Lower leg skin (tissue), 4 donors: ENCODE measurements around the gene MAN1A2. TPM values are rescaled to one million over a fixed set of nuclear protein-coding genes. Genes with fewer than 3 reads are reported as not detected.
A peak's percentile ranks its signal among the peaks of the same experiment; 100 is the strongest.

Experiments
- DNase-seq, 2 donors: peaks; one replicate each; pipeline ENCODE4 v3.0.0-alpha.2; 2019; ENCODE audit warnings: low spot score in 2 of 2
- H3K4me3 ChIP-seq: fragments of 200-600 bp; sonication (generic); 2 replicates; pipeline ENCODE4 v1.5.1; 2017; ENCODE audit warnings: mild to moderate bottlenecking, low read depth; ENCODE audit not compliant: poor library complexity, severe bottlenecking
- POLR2A ChIP-seq, 2 donors: fragments of 450-650 bp; IDR thresholded peaks; one replicate each; pipeline ENCODE4 v1.6.1; 2016 to 2017; ENCODE audit warnings: antibody characterized with exemption in 2 of 2, mild to moderate bottlenecking in 1 of 2, moderate library complexity in 1 of 2
- WGBS, 2 donors: methylation state at CpG; one replicate each; pipeline ENCODE4 v1.1.5; 2018; 5-methylcytosine and 5-hydroxymethylcytosine counted together
- intact Hi-C: fragments of 100-400 bp; cut with DNase I; formaldehyde crosslinking; loops from one replicate; pipeline ENCODE4 v1.15.0; 2023; ENCODE audit warnings: low total_unique reads
- total RNA-seq, 4 donors: library from RNA; depleted of rRNA; stranded (reverse); fragments of >200 nt; gene quantifications; one replicate each; pipeline ENCODE4 v1.1.0, GENCODE V29; 2016
- TF ChIP-seq, protein P1 (sequence below), 3 donors: fragments of 450-650 bp; IDR thresholded peaks; one replicate each; pipeline ENCODE4 v1.5.1; 2016; ENCODE audit warnings: antibody characterized with exemption in 3 of 3, mild to moderate bottlenecking in 3 of 3, moderate library complexity in 2 of 3

Gene MAN1A2
- total RNA-seq, 4 donors from 2014 or later, result 19.9 to 34.5 (median 25.7) TPM

DNA sequence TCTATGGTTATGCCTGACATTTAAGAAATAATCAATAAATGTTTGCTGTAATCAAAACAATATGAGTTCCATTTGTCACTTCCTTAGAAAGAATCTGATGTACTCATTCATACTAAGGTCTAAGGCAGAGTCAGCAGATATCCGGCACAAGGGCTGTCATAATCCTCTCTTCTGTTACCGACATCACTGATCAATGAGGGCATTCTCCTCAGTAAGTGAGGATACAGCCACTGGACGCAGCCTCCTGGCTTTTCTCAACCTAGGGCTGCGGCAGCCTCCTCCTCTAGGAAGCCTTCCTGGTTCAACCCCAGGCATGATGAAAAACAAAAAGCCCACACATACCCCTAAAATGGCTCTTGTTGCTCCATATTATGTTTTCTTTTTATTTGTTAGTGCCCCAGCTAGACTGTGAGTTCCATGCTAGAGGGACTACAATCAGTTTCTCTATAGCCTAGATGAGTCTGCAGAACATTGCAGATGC lies 197.9 kb downstream of the MAN1A2 start:
- no peak overlapping the region for H3K4me3 ChIP-seq
- intact Hi-C loops, result no loop called here
- TF ChIP-seq, protein P1, sequence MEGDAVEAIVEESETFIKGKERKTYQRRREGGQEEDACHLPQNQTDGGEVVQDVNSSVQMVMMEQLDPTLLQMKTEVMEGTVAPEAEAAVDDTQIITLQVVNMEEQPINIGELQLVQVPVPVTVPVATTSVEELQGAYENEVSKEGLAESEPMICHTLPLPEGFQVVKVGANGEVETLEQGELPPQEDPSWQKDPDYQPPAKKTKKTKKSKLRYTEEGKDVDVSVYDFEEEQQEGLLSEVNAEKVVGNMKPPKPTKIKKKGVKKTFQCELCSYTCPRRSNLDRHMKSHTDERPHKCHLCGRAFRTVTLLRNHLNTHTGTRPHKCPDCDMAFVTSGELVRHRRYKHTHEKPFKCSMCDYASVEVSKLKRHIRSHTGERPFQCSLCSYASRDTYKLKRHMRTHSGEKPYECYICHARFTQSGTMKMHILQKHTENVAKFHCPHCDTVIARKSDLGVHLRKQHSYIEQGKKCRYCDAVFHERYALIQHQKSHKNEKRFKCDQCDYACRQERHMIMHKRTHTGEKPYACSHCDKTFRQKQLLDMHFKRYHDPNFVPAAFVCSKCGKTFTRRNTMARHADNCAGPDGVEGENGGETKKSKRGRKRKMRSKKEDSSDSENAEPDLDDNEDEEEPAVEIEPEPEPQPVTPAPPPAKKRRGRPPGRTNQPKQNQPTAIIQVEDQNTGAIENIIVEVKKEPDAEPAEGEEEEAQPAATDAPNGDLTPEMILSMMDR (IDR thresholded peaks at IDR 0.05), result no peak
- TF ChIP-seq POLR2A (IDR thresholded peaks at IDR 0.05), result no peak
- whole genome bisulfite sequencing, 2 donors, result 75 to 84% methylated on average over 4 of the region's 4 CpGs
- peak; percentile 5 to 25 for DNase-seq

DNA sequence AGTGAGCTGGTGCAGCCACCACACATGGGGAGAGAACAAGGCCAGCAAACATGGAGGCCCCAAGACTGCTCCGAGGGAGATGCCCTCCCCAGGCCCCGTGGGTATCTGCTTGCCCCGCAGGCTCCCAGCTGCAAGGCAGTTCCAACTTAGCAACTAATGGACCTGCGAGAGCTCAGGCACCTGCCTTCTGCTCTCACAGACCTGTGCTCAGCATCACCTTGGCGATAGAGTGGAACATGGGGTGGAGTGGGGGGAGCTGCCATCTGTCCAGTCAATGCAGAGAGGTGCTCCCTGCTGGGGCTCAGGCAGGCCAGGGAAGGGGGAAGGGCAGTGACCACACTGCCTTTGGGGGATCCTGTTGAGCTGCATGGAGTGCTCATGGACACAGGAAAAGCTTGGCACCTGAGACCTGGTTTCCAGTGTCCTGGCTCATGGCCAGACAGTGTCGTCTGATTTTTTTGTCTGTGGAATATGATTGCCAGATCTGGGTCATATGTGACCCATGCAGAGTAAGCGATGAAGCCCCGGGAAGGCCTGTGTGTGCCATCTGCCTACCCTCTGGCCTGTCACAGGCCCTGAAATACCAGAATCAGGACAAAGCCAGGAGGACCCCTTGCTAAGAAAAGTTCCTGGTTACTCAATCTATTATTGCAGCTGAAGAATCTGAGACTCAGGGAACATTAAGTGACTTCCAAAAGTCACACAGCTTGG lies 198.7 kb downstream of the MAN1A2 start:
- 84 to 88% methylated on average over 8 of the region's 8 CpGs for WGBS, 2 donors
- TF ChIP-seq, protein P1 (IDR thresholded peaks at IDR 0.05), result no peak
- no peak for TF ChIP-seq POLR2A (IDR thresholded peaks at IDR 0.05)
- DNase-seq, result peak; percentile 9 to 70
- intact Hi-C loops, result no loop called here
- no peak overlapping the region for H3K4me3 ChIP-seq

- WGBS, 2 donors, result 91 to 96% methylated on average over 3 of the region's 3 CpGs
- intact Hi-C loops, result no loop called here
- no peak overlapping the region for H3K4me3 ChIP-seq
- peak; percentile 9 to 18 for DNase-seq
- TF ChIP-seq, protein P1 (IDR thresholded peaks at IDR 0.05), result no peak
- TF ChIP-seq POLR2A (IDR thresholded peaks at IDR 0.05), result no peak
Measured at GRCh38 chr1:117566556-117566955, 199.3 kb downstream of the MAN1A2 start.

- no peak for TF ChIP-seq POLR2A (IDR thresholded peaks at IDR 0.05)
- TF ChIP-seq, protein P1 (IDR thresholded peaks at IDR 0.05), result no peak
- H3K4me3 ChIP-seq, result no peak overlapping the region
- intact Hi-C loops, result no loop called here
- WGBS, 2 donors, result 95 to 96% methylated on average over 10 of the region's 10 CpGs
- peak; percentile 8 to 70 for DNase-seq
Measured at GRCh38 chr1:117567435-117567834, 200.2 kb downstream of the MAN1A2 start.

GRCh38 chr1:117567976-117568375 lies 200.7 kb downstream of the MAN1A2 start:
- 68 to 74% methylated on average over 3 of the region's 3 CpGs for WGBS, 2 donors
- DNase-seq, result peak; percentile 7 to 57
- no peak for TF ChIP-seq POLR2A (IDR thresholded peaks at IDR 0.05)
- TF ChIP-seq, protein P1 (IDR thresholded peaks at IDR 0.05), result no peak
- intact Hi-C loops, result no loop called here
- no peak overlapping the region for H3K4me3 ChIP-seq
